ENCODE measurements around the gene CACNA1C. TPM values are rescaled to one million over a fixed set of nuclear protein-coding genes. Genes with fewer than 3 reads are reported as not detected.

Gene CACNA1C
- total RNA-seq, 1 experiment from 2014 or later, result 1.1 TPM

GRCh38 chr12:2696136-2696535 lies 643.3 kb downstream of the CACNA1C start:
- H3K23me2 ChIP-seq (ENCODE audit: insufficient read length, low read depth, low read length, poor library complexity, severe bottlenecking), result no peaks in the 10 kb centered on the region
- Mint-ChIP-seq H3K9me3 (peaks cover 13 to 27% of the 10 kb centered on the region in 2 experiments), H3K27ac (no peak overlapping the region)

More at GRCh38 chr12:2696136-2696535, 643.3 kb downstream of the CACNA1C start:
- H3K9me3 ChIP-seq (ENCODE audit: control insufficient read depth, low read depth, low read length), result no peaks in the 10 kb centered on the region
- no peak for TF ChIP-seq CTCF (conservative IDR thresholded peaks at IDR 0.05)
- Mint-ChIP-seq H3K27me3 (ENCODE audit: low read depth) (peaks cover 63% of the 10 kb centered on the region), H3K4me3 (no peak overlapping the region), H3K36me3 (ENCODE audit: insufficient read depth in 1 of 3, low read depth in 3 of 3) (peaks cover 0 to 16% (median 8%) of the 10 kb centered on the region in 3 experiments; a peak in 5 of 7 replicates), H3K4me1 (peaks cover 16 to 17% of the 10 kb centered on the region in 2 experiments)
- H2BK20ac ChIP-seq (ENCODE audit: low read depth, low read length, poor library complexity, severe bottlenecking), result no peak overlapping the region
- H3K79me2 ChIP-seq (ENCODE audit: insufficient read depth, low read length), result no peaks in the 10 kb centered on the region
- no peak overlapping the region for H3K4me2 ChIP-seq (ENCODE audit: insufficient read depth, insufficient read length, low read length)
- H3T11ph ChIP-seq (ENCODE audit: low read length), result no peak overlapping the region
- H3K14ac ChIP-seq (ENCODE audit: insufficient read depth, low read length), result no peak overlapping the region
- no peak overlapping the region for H3K18ac ChIP-seq (ENCODE audit: insufficient read length, low read depth, low read length)
- H2BK15ac ChIP-seq (ENCODE audit: low read depth, low read length), result no peak overlapping the region
- H4K20me1 ChIP-seq (ENCODE audit: control insufficient read depth, insufficient read depth, insufficient read length), result no peaks in the 10 kb centered on the region
- no peak overlapping the region for H3K56ac ChIP-seq (ENCODE audit: insufficient read length, low read depth, low read length)
- no peak overlapping the region for H2AK5ac ChIP-seq (ENCODE audit: insufficient read length, low read length)
- no peak for DNase-seq
- H2AFZ ChIP-seq (ENCODE audit: low read length), result no peak overlapping the region
- H3K27ac ChIP-seq (ENCODE audit: insufficient read length, low read depth, low read length), result no peak overlapping the region
- H3K9ac ChIP-seq (ENCODE audit: extremely low read depth, insufficient read length, low read length), result no peak overlapping the region
- no peak overlapping the region for H2BK5ac ChIP-seq (ENCODE audit: insufficient read length, low read length)
- H3K27me3 ChIP-seq (ENCODE audit: insufficient read depth, low read length), result no peaks in the 10 kb centered on the region
- no peak overlapping the region for H4K5ac ChIP-seq (ENCODE audit: insufficient read length, low read depth, low read length)
- no peaks in the 10 kb centered on the region for H3K79me1 ChIP-seq (ENCODE audit: insufficient read depth, low read depth, low read length, poor library complexity, severe bottlenecking)
- H3K4me1 ChIP-seq (ENCODE audit: insufficient read depth, low read length), result no peaks in the 10 kb centered on the region; the same call in 1 of the 2 replicates
- no peak overlapping the region for H3K23ac ChIP-seq (ENCODE audit: insufficient read length, low read depth, low read length)
- no peak overlapping the region for H2BK120ac ChIP-seq (ENCODE audit: low read depth, low read length, poor library complexity, severe bottlenecking)
- H4K91ac ChIP-seq (ENCODE audit: insufficient read length, low read depth, low read length), result no peak overlapping the region
- H2BK12ac ChIP-seq (ENCODE audit: insufficient read length, low read depth, low read length), result no peak overlapping the region
- H4K8ac ChIP-seq (replicated peaks; ENCODE audit: insufficient read length, low read depth, low read length), result no peak overlapping the region
- no peak overlapping the region for H3K4ac ChIP-seq (ENCODE audit: low read depth, low read length)
- no CpG with 5 or more reads among the region's 2 CpGs for WGBS (ENCODE audit: extremely low coverage, insufficient read length, low lambda C conversion rate)

Measured in H9 (cell line).